Activated naive CD8-positive, alpha-beta T cell treated with anti-CD3 and anti-CD28 coated beads for 36 hours (primary cell): Measurements from ENCODE around the gene TYW5. TPM values are rescaled to one million over a fixed set of nuclear protein-coding genes. Genes with fewer than 3 reads are reported as not detected.

Experiments used
- DNase-seq: peaks from one replicate; pipeline ENCODE4 v3.0.0; 2021
- H3K27ac Mint-ChIP-seq: one replicate; pipeline ENCODE4 v1.8.0; 2022; ENCODE audit warnings: mild to moderate bottlenecking, moderate library complexity, mixed read lengths
- H3K27me3 Mint-ChIP-seq: one replicate; pipeline ENCODE4 v1.8.0; 2022; ENCODE audit warnings: mild to moderate bottlenecking, mixed read lengths
- H3K36me3 Mint-ChIP-seq: one replicate; pipeline ENCODE4 v1.8.0; 2021; ENCODE audit warnings: mild to moderate bottlenecking, mixed read lengths
- H3K4me1 Mint-ChIP-seq: one replicate; pipeline ENCODE4 v1.8.0; 2021; ENCODE audit warnings: mixed read lengths
- H3K4me3 Mint-ChIP-seq: one replicate; pipeline ENCODE4 v1.8.0; 2022; ENCODE audit warnings: mild to moderate bottlenecking, moderate library complexity, mixed read lengths
- H3K9me3 Mint-ChIP-seq: one replicate; pipeline ENCODE4 v1.8.0; 2022; ENCODE audit warnings: mixed read lengths
- total RNA-seq, 2 experiments: library from RNA; stranded (reverse); gene quantifications; one replicate each; pipeline ENCODE4 v1.2.3, GENCODE V29; 2021

TYW5 gene
- total RNA-seq, 2 experiments from 2014 or later, result 10.1 TPM

DNA sequence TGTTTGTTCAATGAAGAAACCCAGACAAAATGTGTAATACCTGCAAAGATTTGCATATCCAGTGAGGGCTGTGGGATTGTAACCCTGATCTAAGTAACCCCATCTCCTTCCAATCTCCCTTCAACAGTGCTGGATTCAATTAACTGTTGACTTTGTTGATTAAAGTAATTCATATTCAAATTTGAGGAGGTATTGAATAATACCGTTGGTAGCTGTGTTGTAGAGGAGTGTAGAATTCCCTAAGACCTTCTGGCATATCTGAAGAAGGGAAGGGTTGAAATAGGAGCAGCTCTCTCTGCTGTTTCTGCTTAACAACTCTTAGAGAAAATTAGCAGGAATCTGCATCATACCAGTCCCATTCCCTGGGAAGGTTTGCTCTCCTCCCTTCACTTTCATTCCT, 28.2 kb upstream of the TYW5 start:
- DNase-seq, result no peak
- Mint-ChIP-seq H3K27me3 (no peaks in the 10 kb centered on the region), H3K36me3 (no peaks in the 10 kb centered on the region), H3K4me3 (no peak overlapping the region), H3K9me3 (no peaks in the 10 kb centered on the region), H3K27ac (no peak overlapping the region), H3K4me1 (peaks cover 13% of the 10 kb centered on the region)

DNA sequence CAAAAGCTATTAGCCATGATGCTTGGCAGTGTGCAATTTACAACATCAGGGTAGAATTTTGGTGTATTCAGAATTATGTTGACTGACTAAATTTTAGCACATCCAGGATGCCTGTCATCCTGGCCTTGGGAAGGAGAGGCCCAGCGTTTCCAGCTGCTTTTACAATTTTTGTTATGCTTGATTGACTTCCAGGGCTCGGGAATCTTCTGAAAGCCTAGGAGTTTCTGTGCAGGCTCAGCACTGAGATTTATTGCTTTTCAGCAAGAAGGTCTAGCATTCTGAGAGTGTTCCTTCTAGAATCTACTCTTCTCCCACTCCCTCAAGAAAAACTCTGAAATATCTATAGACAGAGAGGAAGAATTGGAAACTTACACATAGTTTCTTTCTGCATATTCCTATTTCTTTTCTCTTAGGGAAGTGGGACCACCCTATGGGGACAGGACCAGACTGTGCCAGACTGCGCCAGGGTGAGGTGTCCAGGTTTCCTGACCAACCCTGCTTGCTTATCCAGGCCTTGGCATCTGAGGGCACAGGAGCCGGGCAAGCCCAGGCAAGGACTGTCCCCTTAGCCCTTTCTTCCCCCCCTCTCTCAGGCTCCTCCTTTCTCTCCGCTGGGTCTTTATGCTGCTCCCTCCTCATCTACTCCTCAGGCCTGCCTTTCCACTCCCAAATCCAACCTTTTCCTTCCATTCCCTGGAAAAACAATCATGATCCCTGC, 27.0 kb upstream of the TYW5 start:
- H3K9me3 Mint-ChIP-seq, result no peaks in the 10 kb centered on the region
- no peaks in the 10 kb centered on the region for H3K36me3 Mint-ChIP-seq
- H3K4me3 Mint-ChIP-seq, result no peak overlapping the region

GRCh38 chr2:199979832-199980628, 24.7 kb upstream of the TYW5 start:
- H3K27ac Mint-ChIP-seq, result no peak overlapping the region
- H3K9me3 Mint-ChIP-seq, result no peaks in the 10 kb centered on the region
- peaks cover 6% of the 10 kb centered on the region for H3K36me3 Mint-ChIP-seq
- H3K4me3 Mint-ChIP-seq, result no peak overlapping the region
- no peaks in the 10 kb centered on the region for H3K27me3 Mint-ChIP-seq
- DNase-seq, result peak; percentile 69
- peaks cover 21% of the 10 kb centered on the region for H3K4me1 Mint-ChIP-seq

More for the DNA sequence above, 27.0 kb upstream of the TYW5 start:
- peaks cover 24% of the 10 kb centered on the region for H3K4me1 Mint-ChIP-seq
- no peak for DNase-seq
- H3K27me3 Mint-ChIP-seq, result no peaks in the 10 kb centered on the region
- no peak overlapping the region for H3K27ac Mint-ChIP-seq

- Mint-ChIP-seq H3K4me1 (peaks cover 21% of the 10 kb centered on the region), H3K4me3 (no peak overlapping the region), H3K27me3 (no peaks in the 10 kb centered on the region), H3K9me3 (no peaks in the 10 kb centered on the region), H3K36me3 (peaks cover 6% of the 10 kb centered on the region), H3K27ac (no peak overlapping the region)
- DNase-seq, result no peak
Measured at GRCh38 chr2:199979398-199979797, 24.1 kb upstream of the TYW5 start.

- H3K27ac Mint-ChIP-seq, result peak overlapping the region; percentile 61
- peaks cover 6% of the 10 kb centered on the region for H3K36me3 Mint-ChIP-seq
- no peaks in the 10 kb centered on the region for H3K27me3 Mint-ChIP-seq
- peaks cover 21% of the 10 kb centered on the region for H3K4me1 Mint-ChIP-seq
- peak overlapping the region; percentile 16 for H3K4me3 Mint-ChIP-seq
- DNase-seq, result peak; percentile 39
- H3K9me3 Mint-ChIP-seq, result no peaks in the 10 kb centered on the region
Measured at GRCh38 chr2:199977984-199978415, 22.7 kb upstream of the TYW5 start.

- Mint-ChIP-seq H3K36me3 (peaks cover 6% of the 10 kb centered on the region), H3K27me3 (no peaks in the 10 kb centered on the region), H3K9me3 (no peaks in the 10 kb centered on the region), H3K27ac (no peak overlapping the region), H3K4me3 (no peak overlapping the region), H3K4me1 (peaks cover 21% of the 10 kb centered on the region)
- no peak for DNase-seq
Measured at GRCh38 chr2:199975273-199975895, 20.1 kb upstream of the TYW5 start.

DNA sequence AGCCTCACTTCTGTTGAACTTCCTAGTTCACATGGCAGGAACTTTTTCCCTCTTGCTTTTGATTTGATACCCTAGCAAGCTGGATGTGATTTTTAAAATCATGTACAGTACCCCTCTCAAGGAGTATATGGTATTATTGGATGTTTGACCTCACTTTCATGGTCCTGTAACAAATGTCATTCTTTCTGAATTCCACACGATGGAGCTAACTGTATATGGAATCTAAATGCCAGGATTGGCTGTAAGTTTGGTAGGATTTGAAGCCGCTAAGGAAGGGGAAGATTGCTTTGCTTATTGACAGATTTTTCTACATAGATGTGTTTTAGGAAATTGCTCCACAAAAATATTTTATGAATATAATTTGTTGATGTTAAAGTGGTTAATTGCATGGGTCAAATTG, 18.4 kb upstream of the TYW5 start:
- Mint-ChIP-seq H3K4me3 (no peak overlapping the region), H3K27ac (no peak overlapping the region), H3K4me1 (peaks cover 13% of the 10 kb centered on the region), H3K27me3 (no peaks in the 10 kb centered on the region), H3K36me3 (peaks cover 6% of the 10 kb centered on the region), H3K9me3 (no peaks in the 10 kb centered on the region)
- no peak for DNase-seq

DNA sequence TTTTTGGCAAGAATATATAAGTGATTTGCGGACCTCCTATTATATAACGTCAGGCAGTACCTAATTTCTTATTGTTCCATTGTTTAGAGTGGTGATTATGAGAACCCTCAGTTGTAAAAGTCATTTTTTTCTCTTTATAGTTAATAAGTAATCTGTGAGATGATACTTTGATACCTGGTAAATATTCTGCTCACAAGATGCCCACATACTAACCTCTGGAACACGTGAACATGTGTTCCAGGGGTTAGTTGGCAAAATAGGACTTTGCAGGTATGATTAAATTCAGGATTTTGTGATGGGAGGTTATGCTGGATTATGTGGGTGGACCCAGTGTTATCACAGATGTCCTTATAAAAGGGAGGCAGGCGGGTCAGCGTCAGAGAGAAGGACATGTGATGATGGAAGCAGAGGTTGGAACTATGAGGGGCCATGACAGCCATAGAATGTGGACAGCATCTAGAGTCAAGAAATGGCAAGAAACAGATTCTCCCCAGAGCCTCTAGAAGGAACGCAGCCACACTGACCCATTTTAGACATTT, 16.9 kb upstream of the TYW5 start:
- H3K4me1 Mint-ChIP-seq, result no peaks in the 10 kb centered on the region
- H3K9me3 Mint-ChIP-seq, result no peaks in the 10 kb centered on the region
- no peaks in the 10 kb centered on the region for H3K27me3 Mint-ChIP-seq
- peaks cover 6% of the 10 kb centered on the region for H3K36me3 Mint-ChIP-seq
- no peak overlapping the region for H3K27ac Mint-ChIP-seq
- no peak overlapping the region for H3K4me3 Mint-ChIP-seq
- DNase-seq, result no peak

DNA sequence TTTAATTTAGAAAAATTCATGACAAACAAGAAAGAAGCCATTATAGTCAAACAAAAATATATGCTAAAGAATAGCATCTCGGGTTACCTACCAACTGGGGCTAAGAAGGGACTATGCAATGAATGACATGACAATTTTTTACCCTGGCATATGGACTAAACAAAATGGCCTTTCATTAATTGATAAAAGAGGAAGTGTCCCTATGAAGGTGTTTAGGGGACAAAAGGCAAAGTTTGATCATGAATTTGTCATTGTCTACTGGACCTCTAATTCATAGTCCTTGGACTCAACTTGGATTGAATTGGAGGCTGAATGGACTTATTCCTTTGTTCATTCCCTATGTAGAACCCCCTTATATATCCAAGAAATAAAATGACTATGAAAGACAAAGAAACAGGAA, 12.8 kb upstream of the TYW5 start:
- no peaks in the 10 kb centered on the region for H3K9me3 Mint-ChIP-seq
- no peaks in the 10 kb centered on the region for H3K4me1 Mint-ChIP-seq
- no peak overlapping the region for H3K27ac Mint-ChIP-seq
- peaks cover 4% of the 10 kb centered on the region for H3K36me3 Mint-ChIP-seq
- no peak for DNase-seq
- H3K27me3 Mint-ChIP-seq, result no peaks in the 10 kb centered on the region
- no peak overlapping the region for H3K4me3 Mint-ChIP-seq

- Mint-ChIP-seq H3K9me3 (no peaks in the 10 kb centered on the region), H3K27ac (no peak overlapping the region), H3K4me1 (no peaks in the 10 kb centered on the region), H3K27me3 (no peaks in the 10 kb centered on the region), H3K4me3 (no peak overlapping the region), H3K36me3 (peaks cover 10% of the 10 kb centered on the region)
- no peak for DNase-seq
Measured at GRCh38 chr2:199966976-199967375, 11.7 kb upstream of the TYW5 start.

- peaks cover 10% of the 10 kb centered on the region for H3K36me3 Mint-ChIP-seq
Measured at GRCh38 chr2:199966405-199966804, 11.1 kb upstream of the TYW5 start.

GRCh38 chr2:199962203-199962602, 6.9 kb upstream of the TYW5 start:
- DNase-seq, result no peak
- Mint-ChIP-seq H3K27ac (peak overlapping the region; percentile 40), H3K4me3 (no peak overlapping the region), H3K36me3 (peaks cover 24% of the 10 kb centered on the region), H3K27me3 (no peaks in the 10 kb centered on the region), H3K4me1 (peaks cover 16% of the 10 kb centered on the region), H3K9me3 (no peaks in the 10 kb centered on the region)

More at GRCh38 chr2:199966405-199966804, 11.1 kb upstream of the TYW5 start:
- Mint-ChIP-seq H3K9me3 (no peaks in the 10 kb centered on the region), H3K27ac (no peak overlapping the region), H3K4me3 (no peak overlapping the region), H3K27me3 (no peaks in the 10 kb centered on the region), H3K4me1 (no peaks in the 10 kb centered on the region)
- no peak for DNase-seq

DNA sequence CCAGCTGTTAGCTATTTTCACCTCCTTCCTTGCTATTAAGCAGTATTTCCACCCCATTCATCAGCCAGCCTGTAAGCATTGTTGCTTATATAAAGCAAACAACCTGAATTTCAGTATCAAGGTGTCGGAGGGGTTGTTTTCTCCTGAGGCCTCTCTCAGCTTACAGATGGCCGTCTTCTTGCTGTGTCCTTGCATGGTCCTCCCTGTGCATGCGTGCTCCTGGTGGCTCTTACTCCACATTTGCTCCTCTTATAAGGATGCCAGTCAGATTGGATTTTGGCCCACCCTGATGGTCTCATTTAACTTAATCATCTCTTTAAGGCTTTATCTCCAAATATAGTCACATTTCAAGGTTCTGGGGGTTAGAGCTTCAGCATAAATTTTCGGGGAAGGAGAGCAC, 2.7 kb upstream of the TYW5 start:
- H3K27me3 Mint-ChIP-seq, result no peaks in the 10 kb centered on the region
- no peaks in the 10 kb centered on the region for H3K9me3 Mint-ChIP-seq
- peaks cover 30% of the 10 kb centered on the region for H3K36me3 Mint-ChIP-seq
- peaks cover 30% of the 10 kb centered on the region for H3K4me1 Mint-ChIP-seq
- no peak overlapping the region for H3K4me3 Mint-ChIP-seq
- DNase-seq, result no peak
- H3K27ac Mint-ChIP-seq, result peak overlapping the region; percentile 39

- no peak for DNase-seq
- no peaks in the 10 kb centered on the region for H3K27me3 Mint-ChIP-seq
- H3K4me3 Mint-ChIP-seq, result peak overlapping the region; percentile 98
- H3K9me3 Mint-ChIP-seq, result no peaks in the 10 kb centered on the region
- peaks cover 40% of the 10 kb centered on the region for H3K4me1 Mint-ChIP-seq
- H3K27ac Mint-ChIP-seq, result peak overlapping the region; percentile 95
- peaks cover 25% of the 10 kb centered on the region for H3K36me3 Mint-ChIP-seq
Measured at GRCh38 chr2:199956062-199956380, 730 bp upstream of the TYW5 start.

DNA sequence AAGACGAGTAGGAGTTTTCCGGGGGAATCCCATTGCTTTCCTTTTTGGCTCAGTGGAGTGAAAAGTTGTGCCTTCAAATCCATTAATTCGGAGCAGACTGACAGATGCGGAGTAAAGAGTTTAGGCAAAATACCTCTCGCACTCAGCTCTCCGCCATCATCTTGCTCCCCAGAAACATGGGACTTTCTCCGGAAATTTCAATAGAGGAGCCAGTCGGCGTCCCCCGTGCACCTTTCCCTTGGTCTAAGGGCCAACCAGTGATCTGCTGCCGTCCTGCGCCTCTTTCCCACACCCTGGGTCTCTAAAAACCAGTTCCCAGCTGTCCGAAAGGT, 318 bp downstream of the TYW5 start:
- H3K27me3 Mint-ChIP-seq, result no peaks in the 10 kb centered on the region
- no peaks in the 10 kb centered on the region for H3K9me3 Mint-ChIP-seq
- peaks cover 25% of the 10 kb centered on the region for H3K36me3 Mint-ChIP-seq
- peak overlapping the region; percentile 98 for H3K4me3 Mint-ChIP-seq
- peak overlapping the region; percentile 95 for H3K27ac Mint-ChIP-seq
- no peak for DNase-seq
- H3K4me1 Mint-ChIP-seq, result peaks cover 44% of the 10 kb centered on the region
